Head of caudate nucleus (tissue), 42 donors: ENCODE measurements around the gene FAAH2.
"Not testable (repeated sequence)": the region's sequence is repeated elsewhere in the genome, so short reads cannot be mapped to it uniquely, and the experiment has no call there.

Experiments used
- DNase-seq, 42 donors: peaks; one replicate each; pipeline versions ENCODE4 v3.0.0 to v3.0.0-alpha.2; 2020 to 2021; ENCODE audit warnings: mixed read lengths in 7 of 42
- intact Hi-C: fragments of 100-400 bp; cut with DNase I; formaldehyde crosslinking; loops from one replicate; pipeline ENCODE4 v1.15.0; 2022

FAAH2 gene

DNA sequence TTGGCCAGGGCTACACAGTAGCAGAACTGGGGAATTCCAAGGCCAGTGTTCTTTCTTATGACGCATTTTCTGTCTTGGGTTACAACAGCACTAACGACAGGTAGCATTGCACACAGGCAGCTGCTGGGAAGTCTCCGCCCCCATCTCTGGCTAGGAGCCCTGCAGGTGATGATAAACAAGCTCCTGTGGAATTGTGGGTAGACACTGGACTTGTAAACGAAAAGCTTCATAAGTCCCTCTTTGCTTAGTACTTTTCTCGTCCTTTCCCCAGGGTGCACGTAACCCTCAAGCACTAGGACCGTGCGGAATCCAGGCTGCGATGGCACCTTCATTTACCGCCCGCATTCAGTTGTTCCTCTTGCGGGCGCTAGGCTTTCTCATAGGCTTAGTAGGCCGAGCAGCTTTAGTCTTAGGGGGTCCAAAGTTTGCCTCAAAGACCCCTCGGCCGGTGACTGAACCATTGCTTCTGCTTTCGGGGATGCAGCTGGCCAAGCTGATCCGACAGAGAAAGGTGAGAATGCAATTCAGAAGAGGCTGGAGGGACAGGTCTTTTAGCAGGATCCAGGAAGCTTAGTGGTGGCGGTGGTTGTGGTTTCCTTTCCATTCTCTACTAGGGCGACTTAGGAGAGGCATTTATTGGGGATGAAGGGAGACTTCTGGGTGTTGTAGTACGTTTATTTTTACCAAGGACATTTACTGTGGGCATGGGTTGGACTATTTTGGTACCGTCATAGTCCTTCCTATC is at the start of gene FAAH2:
Gene FAAH2 (plus strand): TSS at position 200 of the 745 bp plus-strand sequence. CDS start 120 bp downstream, at position 320.
- intact Hi-C loops: no loop called here
- peak in 13 of 42 donors; percentile 1 to 46 (median 11) for DNase-seq

- intact Hi-C loops: no loop called here
- no peak for DNase-seq
Observed at GRCh38 chrX:57241967-57242366, 44.5 kb upstream of the FAAH2 start.

- intact Hi-C loops: no loop called here
- no peak for DNase-seq
Observed at GRCh38 chrX:57251965-57252364, 34.5 kb upstream of the FAAH2 start.

GRCh38 chrX:57265126-57265525 is 21.4 kb upstream of the FAAH2 start:
- no peak for DNase-seq
- intact Hi-C loops: no loop called here

GRCh38 chrX:57266275-57266674 is 20.2 kb upstream of the FAAH2 start:
- no peak for DNase-seq
- intact Hi-C loops: no loop called here

GRCh38 chrX:57266871-57267270 is 19.6 kb upstream of the FAAH2 start:
- DNase-seq: no peak
- intact Hi-C loops: no loop called here

- peak in 3 of 42 donors; percentile 9 to 28 (median 11) for DNase-seq
- intact Hi-C loops: no loop called here
Observed at GRCh38 chrX:57267308-57267707, 19.2 kb upstream of the FAAH2 start.

DNA sequence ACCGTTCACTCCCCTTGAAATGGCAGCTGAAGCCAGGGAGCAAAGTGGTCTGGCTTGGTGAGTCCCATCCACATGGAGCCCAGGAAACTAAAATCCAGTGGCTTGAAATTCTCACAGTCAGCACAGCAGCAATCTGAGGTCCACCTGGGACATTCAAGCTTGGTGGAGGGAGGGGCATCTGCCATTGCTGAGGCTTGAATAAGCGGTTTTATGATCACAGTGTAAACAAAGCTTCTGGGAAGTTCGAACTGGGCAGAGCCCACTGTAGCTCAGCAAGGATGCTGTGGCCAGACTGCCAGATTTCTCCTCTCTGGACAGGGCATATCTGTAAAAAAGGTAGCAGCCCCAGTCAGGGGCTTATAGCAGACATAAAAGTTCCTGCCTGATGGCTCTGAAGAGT is 15.5 kb upstream of the FAAH2 start:
- DNase-seq: no peak
- intact Hi-C loops: no loop called here

GRCh38 chrX:57282568-57282967 is 3.9 kb upstream of the FAAH2 start:
- DNase-seq: no peak
- intact Hi-C loops: no loop called here

DNA sequence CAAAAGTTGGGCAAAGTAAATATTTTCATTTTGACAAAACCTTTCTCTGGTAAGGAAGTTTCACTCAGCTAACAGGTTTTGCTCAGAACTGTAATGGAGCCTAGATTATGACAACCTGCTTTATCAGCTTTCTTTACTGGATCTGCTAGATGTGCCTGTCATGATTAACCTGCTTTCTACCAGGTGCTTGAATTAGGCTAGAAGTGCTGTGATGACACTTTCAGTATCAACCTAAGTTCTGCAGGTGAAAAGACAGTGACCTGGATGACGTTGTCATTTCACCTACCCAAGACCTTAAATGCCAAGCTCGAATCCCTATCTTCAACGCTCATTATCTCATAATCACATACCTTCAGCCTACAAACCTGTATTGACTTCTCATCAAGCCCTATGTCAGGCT is 1.5 kb upstream of the FAAH2 start:
- no peak for DNase-seq
- intact Hi-C loops: no loop called here

GRCh38 chrX:57289089-57289488 is 2.6 kb downstream of the FAAH2 start:
- no peak for DNase-seq
- intact Hi-C loops: no loop called here

- intact Hi-C loops: no loop called here
Observed at GRCh38 chrX:57294961-57295360, 8.5 kb downstream of the FAAH2 start.

DNA sequence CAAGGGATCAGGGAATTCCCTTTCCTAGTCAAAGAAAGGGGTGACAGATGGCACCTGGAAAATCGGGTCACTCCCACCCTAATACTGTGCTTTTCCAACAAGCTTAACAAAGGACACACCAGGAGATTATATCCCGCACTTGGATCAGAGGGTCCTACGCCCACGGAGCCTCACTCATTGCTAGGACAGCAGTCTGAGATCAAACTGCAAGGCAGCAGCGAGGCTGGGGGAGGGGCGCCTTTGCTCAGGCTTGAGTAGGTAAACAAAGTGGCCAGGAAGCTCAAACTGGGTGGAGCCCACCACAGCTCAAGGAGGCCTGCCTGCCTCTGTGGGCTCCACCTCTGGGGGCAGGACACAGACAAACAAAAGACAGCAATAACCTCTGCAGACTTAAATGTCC is 9.2 kb downstream of the FAAH2 start:
- DNase-seq, intact Hi-C loops: not testable (repeated sequence)

More at GRCh38 chrX:57294961-57295360, 8.5 kb downstream of the FAAH2 start:
- no peak for DNase-seq

- DNase-seq: no peak
- intact Hi-C loops: no loop called here
Observed at GRCh38 chrX:57313583-57314215, 27.2 kb downstream of the FAAH2 start.

DNA sequence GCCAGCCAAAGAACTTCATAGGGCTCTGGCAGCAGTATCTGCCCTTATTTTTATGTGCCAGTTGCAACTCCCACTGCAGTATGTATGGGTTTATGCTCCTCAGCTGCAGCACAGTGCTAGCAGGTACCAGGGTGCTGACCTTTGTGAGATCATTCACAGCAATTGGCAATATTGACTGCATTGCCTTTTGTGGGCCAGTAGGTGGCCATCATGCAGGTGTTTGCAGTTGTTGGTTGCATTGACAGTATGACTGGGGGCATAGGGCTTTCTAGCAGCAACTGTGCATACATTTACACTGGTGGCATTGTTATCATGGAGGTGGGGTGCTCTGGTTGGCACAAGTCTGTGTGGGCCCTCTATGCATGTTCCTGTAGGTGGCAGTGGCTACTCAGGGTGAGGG is 42.5 kb downstream of the FAAH2 start:
- DNase-seq: peak in 2 of 42 donors; percentile 0 to 15
- intact Hi-C loops: no loop called here

- DNase-seq, intact Hi-C loops: not testable (repeated sequence)
Observed at GRCh38 chrX:57335790-57336189, 49.3 kb downstream of the FAAH2 start.

DNA sequence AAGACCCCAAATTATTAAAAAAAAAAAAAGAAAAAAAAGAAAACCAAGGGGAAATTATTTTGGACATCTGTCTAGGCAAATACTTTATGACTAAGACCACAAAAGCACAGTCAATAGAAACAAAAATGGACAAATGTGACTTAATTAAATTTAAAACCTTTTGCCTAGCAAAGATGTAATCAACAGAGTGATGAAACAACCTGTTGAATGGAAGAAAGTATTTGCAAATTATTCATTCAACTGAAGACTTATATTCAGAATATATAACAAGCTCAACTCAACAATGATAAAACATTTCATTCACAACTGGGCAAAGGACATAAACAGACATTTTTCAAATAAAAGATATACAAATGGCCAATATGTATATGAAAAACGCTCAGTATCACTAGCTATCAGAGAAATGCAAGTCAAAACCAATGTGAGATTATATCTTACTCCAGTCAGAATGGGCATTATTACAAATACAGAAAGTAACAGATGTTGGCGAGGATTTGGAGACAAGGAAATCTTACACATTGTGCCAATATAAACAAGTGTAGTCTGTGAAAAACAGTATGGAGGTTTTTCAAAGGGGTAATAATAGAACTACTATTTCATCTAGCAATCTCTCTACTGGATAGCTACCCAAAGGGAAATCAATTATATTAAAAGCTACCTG is 67.1 kb downstream of the FAAH2 start:
- DNase-seq: no peak
- intact Hi-C loops: no loop called here

GRCh38 chrX:57364145-57364544 is 77.6 kb downstream of the FAAH2 start:
- intact Hi-C loops: no loop called here
- no peak for DNase-seq

DNA sequence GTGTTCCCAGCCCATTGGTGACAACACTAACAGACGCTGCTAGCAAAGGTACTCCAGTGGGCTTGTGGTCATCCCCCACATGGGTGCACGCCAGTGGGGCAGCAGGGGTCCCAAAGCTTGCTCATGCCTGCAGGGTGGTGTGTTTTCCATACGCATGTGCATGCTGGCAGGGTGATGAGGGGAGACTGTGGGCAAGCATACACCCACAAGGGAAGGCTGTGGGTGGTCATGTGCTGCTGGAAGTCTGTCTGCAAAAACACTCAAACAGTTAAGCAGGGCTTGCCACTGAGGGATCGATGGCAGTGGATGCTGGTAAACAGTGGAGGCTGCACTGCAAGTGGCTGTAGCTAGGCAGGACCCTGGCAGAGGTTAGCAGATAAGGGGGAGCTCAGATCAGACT is 79.9 kb downstream of the FAAH2 start:
- DNase-seq: no peak
- intact Hi-C loops: no loop called here

- DNase-seq: peak in 37 of 42 donors; percentile 8 to 71 (median 35)
- intact Hi-C loops: no loop called here
Observed at GRCh38 chrX:57367649-57368048, 81.1 kb downstream of the FAAH2 start.
